Subcutaneous adipose tissue (tissue), 4 donors: ENCODE results near the gene TRMT10B. TPM values are rescaled to one million over a fixed set of nuclear protein-coding genes. Genes with fewer than 3 reads are reported as not detected.

Experiments
- CTCF ChIP-seq: fragments of 450-650 bp; IDR thresholded peaks from one replicate; pipeline ENCODE4 v1.5.1; 2016; ENCODE audit warnings: low read depth, mild to moderate bottlenecking, control low read depth, antibody characterized with exemption, moderate library complexity
- total RNA-seq, 4 donors: library from RNA; depleted of rRNA; stranded (reverse); fragments of >200 nt; gene quantifications; one replicate each; pipeline ENCODE4 v1.1.0, GENCODE V29; 2016

TRMT10B gene
- total RNA-seq, 4 donors from 2014 or later = 5.6 to 8.6 (median 6.4) TPM

- TF ChIP-seq CTCF = no peak
Measured at GRCh38 chr9:37739222-37739621, 14.4 kb upstream of the TRMT10B start.

GRCh38 chr9:37740128-37740527 is 13.5 kb upstream of the TRMT10B start:
- TF ChIP-seq CTCF = no peak

- TF ChIP-seq CTCF = no peak
Measured at GRCh38 chr9:37740631-37741328, 12.8 kb upstream of the TRMT10B start.

GRCh38 chr9:37745970-37746369 is 7.6 kb upstream of the TRMT10B start:
- no peak for TF ChIP-seq CTCF

- no peak for TF ChIP-seq CTCF
Measured at GRCh38 chr9:37746448-37747270, 6.9 kb upstream of the TRMT10B start.

GRCh38 chr9:37747271-37747753 is 6.3 kb upstream of the TRMT10B start:
- no peak for TF ChIP-seq CTCF

- TF ChIP-seq CTCF = no peak
Measured at GRCh38 chr9:37749129-37749528, 4.5 kb upstream of the TRMT10B start.
